Activated naive CD4-positive, alpha-beta T cell treated with anti-CD3 and anti-CD28 coated beads, Interleukin-2, amount 50 U/mL, for 72 hours (primary cell): ENCODE data around the gene FRS2. TPM values are rescaled to one million over a fixed set of nuclear protein-coding genes. Genes with fewer than 3 reads are reported as not detected.

Experiments
- ATAC-seq, 2 donors: fragments of 150-1000 bp; cut with Tn5 transposase; 2 replicates each; pipeline ENCODE4 v1.10.0; 2021; ENCODE audit warnings: mild to moderate bottlenecking in 2 of 2, moderate library complexity in 2 of 2
- DNase-seq, 2 donors: peaks; one replicate each; pipeline ENCODE4 v3.0.0; 2021 to 2022; ENCODE audit warnings: low spot score in 2 of 2
- H3K27ac Mint-ChIP-seq, 2 donors: one replicate each; pipeline ENCODE4 v1.8.0; 2022; ENCODE audit warnings: mild to moderate bottlenecking in 2 of 2, mixed read lengths in 2 of 2
- H3K36me3 Mint-ChIP-seq, 2 donors: one replicate each; pipeline ENCODE4 v1.8.0; 2022; ENCODE audit warnings: mixed read lengths in 2 of 2
- H3K9me3 Mint-ChIP-seq, 2 donors: one replicate each; pipeline ENCODE4 v1.8.0; 2022; ENCODE audit warnings: mixed read lengths in 2 of 2
- total RNA-seq, 2 donors: library from RNA; stranded (reverse); gene quantifications; one replicate each; pipeline ENCODE4 v1.2.3, GENCODE V29; 2022

Gene FRS2
- total RNA-seq, 2 donors from 2014 or later: 13.1 to 15.5 TPM

DNA sequence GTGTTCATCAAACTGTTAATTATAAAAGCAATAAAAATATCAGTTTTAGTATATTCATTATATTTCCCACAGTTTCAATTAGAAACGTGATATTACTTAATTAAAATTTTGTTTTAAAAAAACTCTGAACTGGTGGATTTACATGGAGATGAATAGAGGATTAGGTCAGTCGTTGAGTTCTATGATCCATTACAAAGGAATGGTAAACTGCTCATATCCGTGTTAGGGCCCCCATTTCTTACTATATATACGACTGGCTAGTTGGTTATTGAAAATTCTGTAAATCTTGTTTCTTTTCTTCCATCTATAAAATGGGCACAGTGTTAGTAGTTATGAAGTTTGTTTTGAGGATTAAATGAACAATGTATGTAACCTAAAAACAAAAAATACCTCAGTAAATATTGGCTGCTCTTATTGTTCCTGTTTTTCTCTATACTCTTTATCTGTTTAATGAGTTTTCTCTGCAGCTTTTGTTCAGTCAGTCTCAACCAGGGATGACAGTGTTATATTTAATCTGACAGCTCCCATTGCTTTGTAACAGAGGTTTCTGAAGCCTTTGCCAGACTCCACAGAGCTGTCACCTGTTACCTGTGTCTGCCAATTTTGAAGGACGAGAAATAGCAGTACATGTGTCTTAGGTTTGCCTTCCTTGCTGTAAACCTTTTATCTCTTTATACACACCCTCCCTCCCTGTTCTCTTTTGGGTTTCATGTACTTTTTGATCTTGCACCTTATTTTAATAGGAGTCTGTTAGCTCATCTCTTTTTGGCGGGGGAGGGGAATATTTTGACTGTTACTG, 41.5 kb downstream of the FRS2 start:
- Mint-ChIP-seq H3K27ac (no peak overlapping the region), H3K9me3 (no peaks in the 10 kb centered on the region), H3K36me3 (no peaks in the 10 kb centered on the region)
- DNase-seq (no peak), ATAC-seq (no peak)

DNA sequence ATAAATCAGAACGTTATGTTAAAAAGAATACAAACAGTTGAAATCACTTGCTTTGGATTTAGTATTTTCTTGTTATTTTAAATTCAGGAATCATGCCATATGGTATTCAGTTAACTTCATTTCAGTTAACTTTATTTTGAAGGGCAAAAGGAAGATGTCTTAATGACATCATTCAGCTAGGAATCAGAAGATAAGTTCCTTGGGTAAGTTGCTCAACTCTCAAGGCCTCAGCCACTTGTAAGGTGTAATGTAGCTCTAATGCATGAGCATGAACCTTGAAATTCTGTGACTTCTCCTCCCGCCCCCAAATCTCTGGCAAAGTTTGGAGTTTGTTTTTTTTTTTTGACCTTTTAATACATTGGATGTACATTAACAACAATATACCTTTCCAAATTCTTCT, 42.6 kb downstream of the FRS2 start:
- DNase-seq (no peak), ATAC-seq (no peak)
- Mint-ChIP-seq H3K36me3 (no peaks in the 10 kb centered on the region), H3K27ac (no peak overlapping the region), H3K9me3 (no peaks in the 10 kb centered on the region)

- Mint-ChIP-seq H3K36me3 (no peaks in the 10 kb centered on the region), H3K27ac (no peak overlapping the region), H3K9me3 (no peaks in the 10 kb centered on the region)
- peak in 1 of 2 donors; percentile 41 for ATAC-seq
- no peak for DNase-seq
Observed at GRCh38 chr12:69513297-69513696, 43.1 kb downstream of the FRS2 start.

DNA sequence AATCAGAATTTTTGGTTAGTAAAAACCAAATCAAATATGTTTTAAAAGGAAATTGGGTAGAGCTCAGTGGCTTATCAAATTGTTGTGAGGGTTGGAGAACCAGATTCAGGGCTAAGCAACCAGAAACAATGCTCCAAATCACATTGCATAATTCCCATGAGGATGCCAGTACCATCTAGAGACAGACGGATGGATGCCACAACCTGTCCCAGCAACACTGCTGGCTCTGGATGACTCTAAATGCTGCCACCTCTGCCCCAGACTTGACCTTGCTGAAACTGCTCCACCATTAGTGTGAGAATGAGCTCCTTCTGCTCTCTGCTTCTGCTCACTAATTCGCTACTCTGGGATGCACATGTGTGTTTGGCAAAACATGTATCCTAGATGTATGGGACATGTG, 43.9 kb downstream of the FRS2 start:
- Mint-ChIP-seq H3K36me3 (no peaks in the 10 kb centered on the region), H3K27ac (no peak overlapping the region), H3K9me3 (no peaks in the 10 kb centered on the region)

GRCh38 chr12:69514845-69515244, 44.7 kb downstream of the FRS2 start:
- Mint-ChIP-seq H3K27ac (no peak overlapping the region), H3K36me3 (no peaks in the 10 kb centered on the region)
- no peak for ATAC-seq

More for the DNA sequence above, 43.9 kb downstream of the FRS2 start:
- no peak for ATAC-seq
- no peak for DNase-seq

DNA sequence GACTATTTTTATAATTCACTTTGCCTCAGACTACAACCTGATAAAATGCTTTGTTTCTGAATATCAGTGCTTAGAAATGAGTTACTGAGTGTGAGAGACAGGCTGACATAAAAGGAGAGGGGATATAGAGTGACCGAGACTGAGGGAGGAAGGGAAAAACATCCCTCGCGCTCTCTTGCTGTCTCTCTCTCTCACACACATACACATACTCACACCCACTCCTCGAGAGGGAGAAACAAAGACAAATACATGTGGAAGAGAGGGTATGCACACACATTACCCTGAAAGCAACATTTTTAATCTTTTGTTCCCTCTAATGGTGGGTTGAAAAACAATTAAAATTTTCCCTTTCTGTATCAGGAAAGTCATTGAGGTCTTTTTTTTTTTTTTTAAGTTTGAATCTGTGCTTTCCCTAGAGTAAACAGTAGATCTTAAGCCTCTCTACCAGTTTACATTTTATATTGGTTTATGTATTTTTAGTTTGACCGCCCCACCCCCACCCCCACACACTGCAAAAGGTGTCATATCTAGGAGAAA, 45.3 kb downstream of the FRS2 start:
- Mint-ChIP-seq H3K36me3 (no peaks in the 10 kb centered on the region), H3K9me3 (peaks cover 3 to 8% of the 10 kb centered on the region in 2 donors), H3K27ac (no peak overlapping the region)
- no peak for ATAC-seq
- no peak for DNase-seq

More at GRCh38 chr12:69514845-69515244, 44.7 kb downstream of the FRS2 start:
- H3K9me3 Mint-ChIP-seq: peaks cover 0 to 4% of the 10 kb centered on the region in 2 donors
- no peak for DNase-seq

DNA sequence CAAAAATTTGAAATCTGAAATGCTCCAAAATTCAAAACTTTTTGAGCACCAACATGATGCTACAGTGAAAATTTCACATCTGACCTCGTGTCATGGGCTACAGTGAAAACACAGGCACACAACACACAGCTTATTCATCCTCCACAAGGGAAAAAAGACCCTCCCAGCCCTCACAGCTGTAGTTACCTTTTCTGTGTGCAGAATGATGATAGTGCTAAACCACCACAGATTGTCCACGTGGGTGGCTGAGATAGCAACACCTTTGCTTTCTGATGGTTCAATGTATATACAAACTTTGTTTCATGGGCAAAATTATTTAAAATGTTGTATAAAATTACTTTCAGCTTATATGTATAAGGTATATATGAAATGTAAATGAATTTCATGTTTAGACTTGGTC, 46.8 kb downstream of the FRS2 start:
- peaks cover 11 to 12% of the 10 kb centered on the region in 2 donors for H3K36me3 Mint-ChIP-seq
- H3K9me3 Mint-ChIP-seq: peaks cover 12 to 17% of the 10 kb centered on the region in 2 donors

DNA sequence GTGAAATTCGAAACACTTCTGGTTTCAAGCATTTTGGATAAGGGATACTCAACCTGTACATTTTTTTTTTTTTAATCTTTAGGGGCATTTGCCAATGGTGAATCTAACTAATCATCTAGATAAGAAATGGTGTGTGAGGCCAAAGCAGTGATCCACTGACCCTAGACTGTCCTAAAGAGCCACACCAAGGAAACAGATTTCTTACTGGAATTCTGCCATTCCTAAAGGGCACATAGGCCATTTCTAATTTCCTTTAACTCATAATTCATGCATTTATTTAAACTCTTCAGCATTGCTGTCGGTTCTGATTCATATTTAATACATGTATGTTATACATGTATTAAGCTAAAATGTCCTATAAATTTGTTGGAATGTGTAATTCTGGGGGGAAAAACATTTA, 47.2 kb downstream of the FRS2 start:
- no peak for DNase-seq
- no peak overlapping the region for H3K27ac Mint-ChIP-seq
- H3K36me3 Mint-ChIP-seq: peaks cover 15 to 16% of the 10 kb centered on the region in 2 donors
- ATAC-seq: no peak
- peaks cover 17 to 22% of the 10 kb centered on the region in 2 donors for H3K9me3 Mint-ChIP-seq

More for the DNA sequence above, 46.8 kb downstream of the FRS2 start:
- no peak for DNase-seq
- ATAC-seq: no peak
- no peak overlapping the region for H3K27ac Mint-ChIP-seq

- no peak for ATAC-seq
- DNase-seq: no peak
- peaks cover 24 to 31% of the 10 kb centered on the region in 2 donors for H3K36me3 Mint-ChIP-seq
- peaks cover 27% of the 10 kb centered on the region in 2 donors for H3K9me3 Mint-ChIP-seq
- no peak overlapping the region for H3K27ac Mint-ChIP-seq
Observed at GRCh38 chr12:69519871-69520270, 49.7 kb downstream of the FRS2 start.

GRCh38 chr12:69523433-69524330, 53.5 kb downstream of the FRS2 start:
- ATAC-seq (no peak), DNase-seq (no peak)
- peak overlapping the region in 1 of 2 donors; percentile 15 for H3K27ac Mint-ChIP-seq
- H3K9me3 Mint-ChIP-seq: peaks cover 27% of the 10 kb centered on the region in 2 donors
- peaks cover 24 to 31% of the 10 kb centered on the region in 2 donors for H3K36me3 Mint-ChIP-seq

DNA sequence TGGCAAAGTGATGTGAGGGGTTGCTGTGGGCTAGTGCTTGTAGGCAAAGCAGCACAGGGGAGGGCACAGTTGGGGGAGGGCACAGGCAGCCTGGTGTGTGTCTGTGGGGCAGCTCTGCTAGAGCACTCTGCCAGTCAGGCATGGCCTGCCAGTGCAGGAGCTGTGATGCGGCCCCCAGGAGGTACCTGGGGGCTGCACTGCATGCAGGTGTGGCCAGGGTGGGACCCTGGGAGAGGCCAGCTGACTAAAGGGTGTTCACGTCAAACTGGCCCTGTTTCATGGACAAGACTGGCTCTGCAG, 54.1 kb downstream of the FRS2 start:
- no peak for ATAC-seq
- H3K9me3 Mint-ChIP-seq: peaks cover 27% of the 10 kb centered on the region in 2 donors

GRCh38 chr12:69524755-69525469, 54.7 kb downstream of the FRS2 start:
- no peak for ATAC-seq
- H3K36me3 Mint-ChIP-seq: peaks cover 24 to 31% of the 10 kb centered on the region in 2 donors
- no peak overlapping the region for H3K27ac Mint-ChIP-seq
- DNase-seq: no peak
- H3K9me3 Mint-ChIP-seq: peaks cover 22 to 27% of the 10 kb centered on the region in 2 donors

More for the DNA sequence above, 54.1 kb downstream of the FRS2 start:
- Mint-ChIP-seq H3K36me3 (peaks cover 24 to 31% of the 10 kb centered on the region in 2 donors), H3K27ac (no peak overlapping the region)
- no peak for DNase-seq

DNA sequence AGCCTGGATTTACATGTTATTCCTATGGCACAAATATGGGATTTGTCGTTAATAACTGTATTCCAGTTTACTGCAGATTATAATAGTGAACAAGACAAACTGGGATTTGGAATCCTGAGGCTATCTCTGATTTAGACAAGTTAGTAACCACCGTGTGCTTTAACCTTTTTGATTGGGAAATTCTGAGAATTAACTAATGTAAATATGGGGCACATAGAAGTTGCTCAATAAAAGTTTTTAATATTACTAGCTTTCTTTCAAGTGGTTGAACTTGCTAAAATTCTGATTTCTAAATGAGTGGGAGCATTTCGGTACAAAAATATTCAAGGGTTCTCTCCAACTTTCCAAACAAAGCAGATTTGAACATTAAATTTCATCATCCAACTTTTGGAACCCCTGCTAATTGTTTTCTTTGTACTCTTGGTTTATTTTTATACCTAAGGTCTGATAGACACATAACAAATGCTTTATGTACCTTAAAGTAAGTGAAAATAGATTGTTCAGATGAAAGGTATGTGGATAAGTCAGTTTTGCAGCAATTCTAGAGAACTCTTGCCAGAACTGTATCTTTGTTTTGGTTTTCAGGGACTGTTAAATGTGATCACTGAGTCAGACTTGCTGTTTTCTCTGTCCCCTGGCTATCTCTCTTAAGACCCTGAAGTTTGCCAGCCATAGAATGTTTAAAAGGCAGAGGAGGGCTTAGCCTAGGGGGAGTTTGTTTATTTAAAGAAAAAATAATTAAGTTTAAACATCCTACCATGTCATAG, 57.5 kb downstream of the FRS2 start:
- ATAC-seq: peak in 1 of 2 donors; percentile 78
- no peak overlapping the region for H3K27ac Mint-ChIP-seq

GRCh38 chr12:69529021-69529420, 58.8 kb downstream of the FRS2 start:
- no peaks in the 10 kb centered on the region for H3K9me3 Mint-ChIP-seq
- peaks cover 0 to 4% of the 10 kb centered on the region in 2 donors for H3K36me3 Mint-ChIP-seq
- DNase-seq: no peak
- peak; percentile 39 to 72 for ATAC-seq
- H3K27ac Mint-ChIP-seq: no peak overlapping the region

More for the DNA sequence above, 57.5 kb downstream of the FRS2 start:
- H3K36me3 Mint-ChIP-seq: peaks cover 10 to 12% of the 10 kb centered on the region in 2 donors
- no peak for DNase-seq
- peaks cover 2 to 8% of the 10 kb centered on the region in 2 donors for H3K9me3 Mint-ChIP-seq

- H3K9me3 Mint-ChIP-seq: no peaks in the 10 kb centered on the region
- ATAC-seq (no peak), DNase-seq (no peak)
- peaks cover 0 to 4% of the 10 kb centered on the region in 2 donors for H3K36me3 Mint-ChIP-seq
- no peak overlapping the region for H3K27ac Mint-ChIP-seq
Observed at GRCh38 chr12:69533844-69534243, 63.7 kb downstream of the FRS2 start.

DNA sequence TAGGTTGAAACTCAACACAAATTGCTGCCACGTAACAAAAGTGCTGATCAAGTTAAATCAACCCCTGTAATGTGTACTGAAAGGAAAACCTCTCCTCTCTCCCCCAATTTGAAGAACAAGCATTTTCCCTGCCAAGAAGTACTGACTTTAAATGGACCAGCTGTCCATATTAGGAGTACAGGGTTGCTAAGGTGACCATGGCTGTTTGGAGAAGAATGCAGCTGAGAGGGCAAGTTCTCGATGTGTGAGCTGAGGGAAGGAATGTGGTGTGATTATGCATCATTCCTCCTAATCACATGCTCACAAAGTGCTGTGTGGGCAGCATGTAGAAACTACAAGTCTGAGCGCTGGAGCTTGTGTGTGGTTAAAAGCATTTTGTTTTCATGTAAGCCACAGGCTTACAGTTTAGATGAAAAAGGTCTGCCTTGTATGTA, 64.2 kb downstream of the FRS2 start:
- Mint-ChIP-seq H3K36me3 (peaks cover 0 to 4% of the 10 kb centered on the region in 2 donors), H3K27ac (no peak overlapping the region), H3K9me3 (no peaks in the 10 kb centered on the region)
- ATAC-seq: peak; percentile 98 to 99
- peak in 1 of 2 donors; percentile 31 for DNase-seq
